A549 (cell line): ENCODE measurements around the gene LCN2.

ENCODE experiments used
- EHF ChIP-seq: fragments of 250-450 bp; sonication (Bioruptor Pico); IDR thresholded peaks from 2 replicates; pipeline ENCODE4 v1.5.0; 2020; ENCODE audit warnings: mild to moderate bottlenecking
- EP300 ChIP-seq, 2 experiments: fragments of >200 bp; sonication (Bioruptor Twin); formaldehyde crosslinking; IDR thresholded peaks; 2 replicates in 1 of 2; 3 replicates in 1 of 2; pipeline ENCODE4 v1.6.1; 2016 to 2017
- NFE2L2 ChIP-seq: fragments of 150-350 bp; conservative IDR thresholded peaks from 2 replicates; pipeline ENCODE4 v1.6.1; 2014; ENCODE audit warnings: low read length
- NPAS2 ChIP-seq: fragments of 250-450 bp; sonication (Bioruptor Pico); IDR thresholded peaks from 2 replicates; pipeline ENCODE4 v1.8.0; 2022; ENCODE audit warnings: mild to moderate bottlenecking, moderate library complexity, borderline replicate concordance
- PHF8 ChIP-seq: fragments of 200-600 bp; sonication (generic); IDR thresholded peaks from 2 replicates; pipeline ENCODE4 v1.6.1; 2016; ENCODE audit warnings: low read depth, mild to moderate bottlenecking, antibody characterized with exemption, moderate library complexity, borderline replicate concordance
- POLR2A ChIP-seq: IDR thresholded peaks from 2 replicates; pipeline ENCODE4 v1.6.1; 2012; ENCODE audit warnings: mild to moderate bottlenecking, low read length
- TP53 ChIP-seq: fragments of 250-450 bp; sonication (Bioruptor Pico); IDR thresholded peaks from 2 replicates; pipeline ENCODE4 v1.5.0; 2021; ENCODE audit warnings: mild to moderate bottlenecking, moderate library complexity
- ZFP36 ChIP-seq: fragments of 450-650 bp; IDR thresholded peaks from 2 replicates; pipeline ENCODE4 v1.6.1; 2014; ENCODE audit warnings: borderline replicate concordance; ENCODE audit not compliant: partially characterized antibody
- TF ChIP-seq, protein P1 (sequence below): fragments of >200 bp; sonication (Bioruptor Twin); formaldehyde crosslinking; IDR thresholded peaks from 3 replicates; pipeline ENCODE4 v1.5.1; 2016
- TF ChIP-seq, protein P2 (sequence below): IDR thresholded peaks from 2 replicates; pipeline ENCODE4 v1.6.1; 2012

DNA sequence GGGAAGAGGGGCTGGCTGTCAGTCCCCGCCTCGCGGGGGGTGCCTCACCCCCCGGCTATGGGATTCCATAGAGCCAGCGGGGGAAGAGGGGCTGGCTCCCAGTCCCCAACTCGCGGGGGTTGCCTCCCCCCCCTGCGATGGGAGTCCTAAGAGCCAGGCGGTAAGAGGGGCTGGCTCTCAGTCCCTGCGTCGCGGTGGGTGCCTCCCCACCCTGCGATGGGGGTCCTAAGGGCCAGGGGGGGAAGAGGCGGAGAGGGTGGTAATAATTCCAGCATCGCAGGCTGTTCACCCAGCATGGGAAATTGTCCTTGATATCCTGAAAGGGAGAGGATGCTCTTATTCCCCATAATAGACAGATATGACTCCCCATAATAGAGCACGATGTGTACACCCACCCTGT is 9.6 kb upstream of the LCN2 start:
- TF ChIP-seq, protein P1, sequence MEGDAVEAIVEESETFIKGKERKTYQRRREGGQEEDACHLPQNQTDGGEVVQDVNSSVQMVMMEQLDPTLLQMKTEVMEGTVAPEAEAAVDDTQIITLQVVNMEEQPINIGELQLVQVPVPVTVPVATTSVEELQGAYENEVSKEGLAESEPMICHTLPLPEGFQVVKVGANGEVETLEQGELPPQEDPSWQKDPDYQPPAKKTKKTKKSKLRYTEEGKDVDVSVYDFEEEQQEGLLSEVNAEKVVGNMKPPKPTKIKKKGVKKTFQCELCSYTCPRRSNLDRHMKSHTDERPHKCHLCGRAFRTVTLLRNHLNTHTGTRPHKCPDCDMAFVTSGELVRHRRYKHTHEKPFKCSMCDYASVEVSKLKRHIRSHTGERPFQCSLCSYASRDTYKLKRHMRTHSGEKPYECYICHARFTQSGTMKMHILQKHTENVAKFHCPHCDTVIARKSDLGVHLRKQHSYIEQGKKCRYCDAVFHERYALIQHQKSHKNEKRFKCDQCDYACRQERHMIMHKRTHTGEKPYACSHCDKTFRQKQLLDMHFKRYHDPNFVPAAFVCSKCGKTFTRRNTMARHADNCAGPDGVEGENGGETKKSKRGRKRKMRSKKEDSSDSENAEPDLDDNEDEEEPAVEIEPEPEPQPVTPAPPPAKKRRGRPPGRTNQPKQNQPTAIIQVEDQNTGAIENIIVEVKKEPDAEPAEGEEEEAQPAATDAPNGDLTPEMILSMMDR, result no peak
- TF ChIP-seq, protein P2, sequence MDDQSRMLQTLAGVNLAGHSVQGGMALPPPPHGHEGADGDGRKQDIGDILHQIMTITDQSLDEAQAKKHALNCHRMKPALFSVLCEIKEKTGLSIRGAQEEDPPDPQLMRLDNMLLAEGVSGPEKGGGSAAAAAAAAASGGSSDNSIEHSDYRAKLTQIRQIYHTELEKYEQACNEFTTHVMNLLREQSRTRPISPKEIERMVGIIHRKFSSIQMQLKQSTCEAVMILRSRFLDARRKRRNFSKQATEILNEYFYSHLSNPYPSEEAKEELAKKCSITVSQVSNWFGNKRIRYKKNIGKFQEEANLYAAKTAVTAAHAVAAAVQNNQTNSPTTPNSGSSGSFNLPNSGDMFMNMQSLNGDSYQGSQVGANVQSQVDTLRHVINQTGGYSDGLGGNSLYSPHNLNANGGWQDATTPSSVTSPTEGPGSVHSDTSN, result no peak
- TF ChIP-seq PHF8 (no peak), EHF (CRISPR knock-in tag) (no peak), EP300 (IDR thresholded peaks at IDR 0.05) (no peak), NPAS2 (CRISPR knock-in tag) (no peak), TP53 (CRISPR knock-in tag) (no peak), POLR2A (no peak), ZFP36 (no peak), NFE2L2 (no peak)
